Measurements from ENCODE around the gene PTBP3.
A peak's percentile ranks its signal among the peaks of the same experiment; 100 is the strongest.

Gene PTBP3, protein sequence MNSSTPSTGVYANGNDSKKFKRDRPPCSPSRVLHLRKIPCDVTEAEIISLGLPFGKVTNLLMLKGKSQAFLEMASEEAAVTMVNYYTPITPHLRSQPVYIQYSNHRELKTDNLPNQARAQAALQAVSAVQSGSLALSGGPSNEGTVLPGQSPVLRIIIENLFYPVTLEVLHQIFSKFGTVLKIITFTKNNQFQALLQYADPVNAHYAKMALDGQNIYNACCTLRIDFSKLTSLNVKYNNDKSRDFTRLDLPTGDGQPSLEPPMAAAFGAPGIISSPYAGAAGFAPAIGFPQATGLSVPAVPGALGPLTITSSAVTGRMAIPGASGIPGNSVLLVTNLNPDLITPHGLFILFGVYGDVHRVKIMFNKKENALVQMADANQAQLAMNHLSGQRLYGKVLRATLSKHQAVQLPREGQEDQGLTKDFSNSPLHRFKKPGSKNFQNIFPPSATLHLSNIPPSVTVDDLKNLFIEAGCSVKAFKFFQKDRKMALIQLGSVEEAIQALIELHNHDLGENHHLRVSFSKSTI

DNA sequence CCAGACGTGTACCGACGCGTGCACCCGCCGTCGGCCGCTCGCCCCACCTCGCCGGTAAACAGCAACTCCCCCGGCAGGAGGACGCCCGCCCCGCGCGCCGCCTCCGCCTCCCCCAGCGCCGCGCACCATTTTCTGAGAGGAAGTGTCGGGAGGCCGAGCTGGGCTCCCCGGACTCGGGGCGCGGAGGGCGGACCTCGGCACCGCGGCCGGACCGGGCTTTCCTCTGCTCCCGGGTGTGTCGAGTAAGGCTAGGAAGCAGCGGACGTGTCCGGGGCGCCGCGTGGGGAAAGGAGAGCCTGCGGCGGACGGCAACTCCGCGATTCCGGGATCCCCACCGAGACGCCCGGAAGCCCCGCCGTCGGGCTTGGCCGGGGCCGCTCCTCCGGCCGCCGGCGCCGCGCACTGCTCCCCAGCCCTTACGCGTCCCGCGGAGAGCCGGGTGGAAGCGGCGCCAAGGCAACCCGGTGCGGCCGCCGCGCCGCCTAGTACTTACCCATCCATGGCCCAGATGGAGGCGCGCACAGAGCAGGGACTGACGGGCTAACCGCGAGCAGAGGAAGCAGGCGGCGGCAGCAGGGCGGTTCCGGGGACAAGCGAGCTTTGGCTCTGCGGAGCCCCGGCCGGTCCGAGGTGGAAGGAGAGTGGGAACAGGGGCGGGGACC lies at the start of gene PTBP3:
Gene PTBP3, minus strand, starts transcription at position 643 of the 662 bp plus-strand sequence. CDS start 35,754 bp downstream, outside the sequence.
- DNase-seq, result no peak
- TF ChIP-seq, protein P1, sequence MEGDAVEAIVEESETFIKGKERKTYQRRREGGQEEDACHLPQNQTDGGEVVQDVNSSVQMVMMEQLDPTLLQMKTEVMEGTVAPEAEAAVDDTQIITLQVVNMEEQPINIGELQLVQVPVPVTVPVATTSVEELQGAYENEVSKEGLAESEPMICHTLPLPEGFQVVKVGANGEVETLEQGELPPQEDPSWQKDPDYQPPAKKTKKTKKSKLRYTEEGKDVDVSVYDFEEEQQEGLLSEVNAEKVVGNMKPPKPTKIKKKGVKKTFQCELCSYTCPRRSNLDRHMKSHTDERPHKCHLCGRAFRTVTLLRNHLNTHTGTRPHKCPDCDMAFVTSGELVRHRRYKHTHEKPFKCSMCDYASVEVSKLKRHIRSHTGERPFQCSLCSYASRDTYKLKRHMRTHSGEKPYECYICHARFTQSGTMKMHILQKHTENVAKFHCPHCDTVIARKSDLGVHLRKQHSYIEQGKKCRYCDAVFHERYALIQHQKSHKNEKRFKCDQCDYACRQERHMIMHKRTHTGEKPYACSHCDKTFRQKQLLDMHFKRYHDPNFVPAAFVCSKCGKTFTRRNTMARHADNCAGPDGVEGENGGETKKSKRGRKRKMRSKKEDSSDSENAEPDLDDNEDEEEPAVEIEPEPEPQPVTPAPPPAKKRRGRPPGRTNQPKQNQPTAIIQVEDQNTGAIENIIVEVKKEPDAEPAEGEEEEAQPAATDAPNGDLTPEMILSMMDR (IDR thresholded peaks at IDR 0.05; ENCODE audit: low read depth, low read length, missing control alignments), result no peak
- in situ Hi-C loops (cut with HindIII; ENCODE audit: low pct_ligation_motif_present, low sequenced_read_pairs), result no loop called here
- Histone ChIP-seq H3K27me3 (replicated peaks) (no peaks in the 10 kb centered on the region), H3K4me3 (ENCODE audit: low read depth, low read length) (peak within 1 kb of the TSS; percentile 82), H3K27ac (peak within 1 kb of the TSS; percentile 90), H3K36me3 (replicated peaks) (no peaks in the 10 kb centered on the region)

DNA sequence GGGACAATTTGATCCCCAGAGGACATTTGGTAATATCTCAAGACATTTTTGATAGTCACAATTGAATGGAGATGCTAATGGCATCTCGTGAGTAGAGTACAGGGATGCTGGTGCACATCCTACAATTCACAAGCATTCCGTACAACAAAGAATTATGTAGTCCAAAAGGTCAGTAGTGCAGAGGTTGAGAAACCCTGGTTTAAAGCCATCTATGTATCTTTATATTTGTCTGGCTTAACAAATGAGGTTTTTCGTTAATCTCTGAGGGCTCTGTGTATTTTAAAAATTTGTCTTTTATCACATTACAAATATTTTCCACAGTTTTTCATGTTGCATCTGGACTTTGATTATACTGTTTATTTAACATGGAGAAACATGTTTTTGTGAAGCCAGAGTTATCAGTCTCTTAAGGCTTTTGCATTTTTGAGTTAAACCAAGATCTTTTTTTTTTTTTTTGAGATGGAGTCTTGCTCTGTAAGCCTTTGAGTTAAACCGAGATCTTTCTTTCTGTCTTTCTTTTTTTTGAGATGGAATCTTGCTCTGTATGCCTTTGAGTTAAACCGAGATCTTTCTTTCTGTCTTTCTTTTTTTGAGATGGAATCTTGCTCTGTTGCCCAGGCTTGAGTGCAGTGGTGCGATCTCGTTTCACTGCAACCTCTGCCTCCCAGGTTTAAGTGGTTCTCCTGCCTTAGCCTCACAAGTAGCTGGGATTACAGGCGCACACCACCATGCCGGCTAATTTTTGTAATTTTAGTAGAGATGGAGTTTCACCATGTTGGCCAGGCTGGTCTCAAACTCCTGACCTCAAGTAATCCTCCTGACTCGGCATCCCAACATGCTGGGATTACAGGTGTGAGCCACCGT lies 49.3 kb upstream of the PTBP3 start:
- TF ChIP-seq, protein P1 (IDR thresholded peaks at IDR 0.05; ENCODE audit: low read depth, low read length, missing control alignments), result no peak
- DNase-seq, result no peak
- Histone ChIP-seq H3K27ac (no peak overlapping the region), H3K27me3 (replicated peaks) (no peaks in the 10 kb centered on the region), H3K4me3 (ENCODE audit: low read depth, low read length) (no peak overlapping the region), H3K36me3 (replicated peaks) (no peaks in the 10 kb centered on the region)
- in situ Hi-C loops (cut with HindIII; ENCODE audit: low pct_ligation_motif_present, low sequenced_read_pairs), result no loop called here

DNA sequence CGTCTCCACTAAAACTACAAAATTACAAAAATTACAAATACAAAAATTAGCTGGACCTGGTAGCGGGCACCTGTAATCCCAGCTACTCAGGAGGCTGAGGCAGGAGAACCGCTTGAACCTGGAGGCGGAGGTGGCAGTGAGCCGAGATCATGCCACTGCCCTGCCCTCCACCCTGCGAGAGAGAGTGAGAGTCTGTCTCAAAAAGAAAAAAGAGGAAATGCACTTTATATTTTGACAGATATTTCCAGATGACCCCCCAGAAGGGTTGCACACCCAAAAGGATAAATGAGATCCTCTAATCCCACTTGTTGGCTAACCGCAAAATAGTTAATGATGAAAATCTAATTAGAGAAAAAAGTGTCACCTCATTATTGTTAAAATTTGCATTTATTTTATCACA lies 48.6 kb upstream of the PTBP3 start:
- H3K36me3 ChIP-seq (replicated peaks), result no peaks in the 10 kb centered on the region
- TF ChIP-seq, protein P1 (IDR thresholded peaks at IDR 0.05; ENCODE audit: low read depth, low read length, missing control alignments), result no peak
- H3K4me3 ChIP-seq (ENCODE audit: low read depth, low read length), result no peak overlapping the region
- H3K27me3 ChIP-seq (replicated peaks), result no peaks in the 10 kb centered on the region
- no peak for DNase-seq
- in situ Hi-C loops (cut with HindIII; ENCODE audit: low pct_ligation_motif_present, low sequenced_read_pairs), result no loop called here
- H3K27ac ChIP-seq, result no peak overlapping the region

DNA sequence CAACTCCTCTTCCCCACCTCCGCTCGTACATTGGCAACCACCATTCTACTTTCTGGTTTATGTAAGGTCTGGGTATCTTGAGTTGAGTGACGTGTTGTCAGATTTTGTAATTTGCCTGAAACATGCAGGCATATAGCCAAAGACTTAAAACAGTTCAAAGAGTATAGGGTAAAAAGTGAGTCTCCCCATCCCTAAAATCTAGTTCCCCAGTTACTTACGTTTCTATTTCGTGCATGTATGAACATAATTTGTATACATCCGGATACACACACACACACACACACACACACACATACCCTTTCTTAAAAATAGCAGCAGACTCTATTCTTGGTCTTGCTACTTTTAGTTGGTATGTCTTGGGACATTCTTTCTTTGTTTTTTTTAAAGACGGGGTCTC lies 47.4 kb upstream of the PTBP3 start:
- Histone ChIP-seq H3K36me3 (replicated peaks) (no peaks in the 10 kb centered on the region), H3K27me3 (replicated peaks) (no peaks in the 10 kb centered on the region), H3K27ac (peak overlapping the region; percentile 95), H3K4me3 (ENCODE audit: low read depth, low read length) (peak overlapping the region; percentile 89)
- TF ChIP-seq, protein P1 (IDR thresholded peaks at IDR 0.05; ENCODE audit: low read depth, low read length, missing control alignments), result no peak
- peak; percentile 29 for DNase-seq
- in situ Hi-C loops (cut with HindIII; ENCODE audit: low pct_ligation_motif_present, low sequenced_read_pairs), result no loop called here

DNA sequence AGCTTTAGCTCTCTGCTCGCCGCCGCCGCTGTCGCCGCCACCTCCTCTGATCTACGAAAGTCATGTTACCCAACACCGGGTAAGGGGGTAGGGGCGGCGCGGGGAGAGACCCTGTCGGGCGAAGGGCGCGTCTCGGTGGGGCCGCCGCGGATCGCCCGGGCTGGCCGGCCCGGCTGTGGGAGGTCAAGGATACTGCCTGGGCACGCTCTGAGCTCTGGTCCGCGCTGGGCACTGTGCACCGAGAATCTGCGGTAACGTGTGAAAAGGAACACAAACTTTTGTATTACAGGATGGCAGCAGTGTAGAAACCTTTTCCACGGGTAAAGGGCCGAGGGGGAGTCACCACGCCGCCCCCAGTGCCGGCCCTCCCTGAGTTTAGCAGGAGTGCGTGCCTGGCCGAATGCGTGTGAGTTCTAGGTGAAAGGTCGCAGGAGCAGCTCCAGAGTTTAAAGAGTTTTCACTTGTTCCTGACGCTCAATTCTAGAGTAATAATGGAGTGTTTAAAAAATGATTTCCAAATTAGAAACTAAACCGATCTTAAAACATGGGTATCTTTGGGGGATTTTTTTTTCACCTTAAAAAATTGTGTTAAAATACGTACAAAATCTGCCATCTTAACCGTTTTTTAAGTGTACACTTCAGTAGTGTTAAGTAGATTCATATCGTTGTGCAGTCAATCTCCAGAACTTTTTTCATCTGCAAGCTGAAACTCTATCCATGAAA lies 46.8 kb upstream of the PTBP3 start, which contains the start of gene HSDL2:
Gene HSDL2, plus strand, starts transcription at position 7 of the 723 bp plus-strand sequence. Its CDS starts 56 bp downstream, at position 63.
- peak within 1 kb of the TSS; percentile 95 for H3K27ac ChIP-seq
- no peaks in the 10 kb centered on the region for H3K36me3 ChIP-seq (replicated peaks)
- in situ Hi-C loops (cut with HindIII; ENCODE audit: low pct_ligation_motif_present, low sequenced_read_pairs), result no loop called here
- TF ChIP-seq, protein P1 (IDR thresholded peaks at IDR 0.05; ENCODE audit: low read depth, low read length, missing control alignments), result no peak
- no peaks in the 10 kb centered on the region for H3K27me3 ChIP-seq (replicated peaks)
- no peak for DNase-seq
- peak within 1 kb of the TSS; percentile 89 for H3K4me3 ChIP-seq (ENCODE audit: low read depth, low read length)
